Esophagus mucosa (tissue), 1 donor: ENCODE measurements around the gene CREBL2. TPM values are rescaled to one million over a fixed set of nuclear protein-coding genes. Genes with fewer than 3 reads are reported as not detected.
"Not testable (repeated sequence)": the region's sequence is repeated elsewhere in the genome, so short reads cannot be mapped to it uniquely, and the experiment has no call there.

Experiments used
- ATAC-seq: fragments of 200-7000 bp; cut with Tn5 transposase; one replicate; pipeline ENCODE4 v1.9.1; 2020
- total RNA-seq: library from RNA; stranded (reverse); gene quantifications from one replicate; pipeline ENCODE4 v1.2.4, GENCODE V29; 2023
- donor health status: DM: yes; HTN: yes; CAD: no.

CREBL2 gene
- total RNA-seq, 1 donor from 2014 or later: 9.2 TPM

GRCh38 chr12:12639995-12640394 lies 28.3 kb downstream of the CREBL2 start:
- ATAC-seq: not testable (repeated sequence)

- ATAC-seq: no peak
These were observed 30.0 kb downstream of the CREBL2 start for GRCh38 chr12:12641650-12642049.

GRCh38 chr12:12642916-12643315 lies 31.2 kb downstream of the CREBL2 start:
- ATAC-seq: no peak

GRCh38 chr12:12645485-12645884 lies 33.8 kb downstream of the CREBL2 start:
- no peak for ATAC-seq

- peak; percentile 11 for ATAC-seq
These were observed 34.3 kb downstream of the CREBL2 start for GRCh38 chr12:12645968-12646367.

- no peak for ATAC-seq
These were observed 34.9 kb downstream of the CREBL2 start for GRCh38 chr12:12646483-12647072.

- no peak for ATAC-seq
These were observed 36.6 kb downstream of the CREBL2 start for GRCh38 chr12:12648284-12648683.

- no peak for ATAC-seq
These were observed 37.4 kb downstream of the CREBL2 start for GRCh38 chr12:12648951-12649650.

- no peak for ATAC-seq
These were observed 40.1 kb downstream of the CREBL2 start for GRCh38 chr12:12651752-12652151.

GRCh38 chr12:12652704-12653103 lies 41.0 kb downstream of the CREBL2 start:
- not testable (repeated sequence) for ATAC-seq

GRCh38 chr12:12653922-12654321 lies 42.2 kb downstream of the CREBL2 start:
- no peak for ATAC-seq

GRCh38 chr12:12654691-12655460 lies 43.2 kb downstream of the CREBL2 start:
- no peak for ATAC-seq

GRCh38 chr12:12660201-12660600 lies 48.5 kb downstream of the CREBL2 start:
- no peak for ATAC-seq

GRCh38 chr12:12661086-12661856 lies 49.6 kb downstream of the CREBL2 start:
- no peak for ATAC-seq

- no peak for ATAC-seq
These were observed 52.1 kb downstream of the CREBL2 start for GRCh38 chr12:12663644-12664294.

- no peak for ATAC-seq
These were observed 53.5 kb downstream of the CREBL2 start for GRCh38 chr12:12665194-12665593.

- no peak for ATAC-seq
These were observed 56.3 kb downstream of the CREBL2 start for GRCh38 chr12:12668005-12668404.

GRCh38 chr12:12669020-12669419 lies 57.3 kb downstream of the CREBL2 start:
- no peak for ATAC-seq

GRCh38 chr12:12671850-12672660 lies 60.4 kb downstream of the CREBL2 start:
- ATAC-seq: no peak

- ATAC-seq: no peak
These were observed 61.6 kb downstream of the CREBL2 start for GRCh38 chr12:12673296-12673695.

GRCh38 chr12:12676605-12677004 lies 64.9 kb downstream of the CREBL2 start:
- ATAC-seq: no peak
